ENCODE results near the gene FABP3. TPM values are rescaled to one million over a fixed set of nuclear protein-coding genes. Genes with fewer than 3 reads are reported as not detected.

Gene FABP3
- polyA plus RNA-seq, 1 donor from 2014 or later, result 7.1 TPM

DNA sequence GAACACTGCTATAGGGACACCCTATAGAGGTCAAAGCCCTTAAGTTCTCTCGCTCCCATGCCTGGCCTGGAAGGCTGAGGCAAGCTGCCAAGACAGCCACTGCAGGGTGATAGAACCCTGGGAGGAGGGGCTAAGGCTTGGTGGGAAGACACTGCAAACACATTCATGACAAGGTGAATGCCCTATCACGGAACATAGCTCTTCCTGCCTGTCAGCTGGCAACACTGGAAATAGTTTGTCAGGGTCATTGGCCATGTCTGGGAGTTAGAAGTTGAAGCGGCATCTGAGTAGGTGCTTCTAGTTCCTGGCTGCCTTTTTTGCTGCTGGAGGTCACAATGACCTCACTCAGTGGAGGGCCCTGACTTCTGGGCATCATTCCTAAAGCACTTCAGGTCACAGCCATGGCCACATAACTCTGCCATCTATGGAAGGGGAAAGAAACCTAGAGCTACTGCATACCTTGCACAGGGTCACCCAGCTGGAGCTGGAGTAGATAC lies 4.2 kb downstream of the FABP3 start:
- Histone ChIP-seq H3F3A (ENCODE audit: insufficient read depth, low read length, poor library complexity, severe bottlenecking) (no peaks in the 10 kb centered on the region), H3K27ac (ENCODE audit: low read length) (no peak overlapping the region), H2AFZ (ENCODE audit: low read depth, low read length) (no peak overlapping the region), H3K9me2 (ENCODE audit: insufficient read depth, low read length) (no peaks in the 10 kb centered on the region), H3K79me2 (replicated peaks; ENCODE audit: insufficient read depth, low read length) (no peaks in the 10 kb centered on the region), H3K27me3 (ENCODE audit: insufficient read depth, low read depth, low read length) (no peaks in the 10 kb centered on the region), H3K4me2 (ENCODE audit: low read length) (no peak overlapping the region), H3K9me3 (ENCODE audit: low read length) (no peaks in the 10 kb centered on the region), H4K20me1 (ENCODE audit: insufficient read depth) (no peaks in the 10 kb centered on the region), H3K9ac (ENCODE audit: low read length) (no peak overlapping the region), H3K4me3 (ENCODE audit: low read length) (no peak overlapping the region), H3K36me3 (ENCODE audit: insufficient read depth, low read length) (no peaks in the 10 kb centered on the region)
- TF ChIP-seq, protein P1, sequence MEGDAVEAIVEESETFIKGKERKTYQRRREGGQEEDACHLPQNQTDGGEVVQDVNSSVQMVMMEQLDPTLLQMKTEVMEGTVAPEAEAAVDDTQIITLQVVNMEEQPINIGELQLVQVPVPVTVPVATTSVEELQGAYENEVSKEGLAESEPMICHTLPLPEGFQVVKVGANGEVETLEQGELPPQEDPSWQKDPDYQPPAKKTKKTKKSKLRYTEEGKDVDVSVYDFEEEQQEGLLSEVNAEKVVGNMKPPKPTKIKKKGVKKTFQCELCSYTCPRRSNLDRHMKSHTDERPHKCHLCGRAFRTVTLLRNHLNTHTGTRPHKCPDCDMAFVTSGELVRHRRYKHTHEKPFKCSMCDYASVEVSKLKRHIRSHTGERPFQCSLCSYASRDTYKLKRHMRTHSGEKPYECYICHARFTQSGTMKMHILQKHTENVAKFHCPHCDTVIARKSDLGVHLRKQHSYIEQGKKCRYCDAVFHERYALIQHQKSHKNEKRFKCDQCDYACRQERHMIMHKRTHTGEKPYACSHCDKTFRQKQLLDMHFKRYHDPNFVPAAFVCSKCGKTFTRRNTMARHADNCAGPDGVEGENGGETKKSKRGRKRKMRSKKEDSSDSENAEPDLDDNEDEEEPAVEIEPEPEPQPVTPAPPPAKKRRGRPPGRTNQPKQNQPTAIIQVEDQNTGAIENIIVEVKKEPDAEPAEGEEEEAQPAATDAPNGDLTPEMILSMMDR (IDR thresholded peaks at IDR 0.05; ENCODE audit: poor library complexity, severe bottlenecking), result no peak
- no peak for TF ChIP-seq MXI1 (conservative IDR thresholded peaks at IDR 0.05; ENCODE audit: poor library complexity, severe bottlenecking)
- no peak for TF ChIP-seq SMC3 (conservative IDR thresholded peaks at IDR 0.05; ENCODE audit: poor library complexity)
- no peak for TF ChIP-seq POLR2AphosphoS5 (IDR thresholded peaks at IDR 0.05)
- TF ChIP-seq EP300 (conservative IDR thresholded peaks at IDR 0.05; ENCODE audit: poor library complexity, severe bottlenecking), result no peak
- TF ChIP-seq TAF1 (IDR thresholded peaks at IDR 0.05; ENCODE audit: low read depth), result no peak
- no peak for TF ChIP-seq EZH2 (IDR thresholded peaks at IDR 0.05; ENCODE audit: borderline replicate concordance, insufficient read depth, low read length, poor library complexity, severe bottlenecking)
- TF ChIP-seq, protein P2, sequence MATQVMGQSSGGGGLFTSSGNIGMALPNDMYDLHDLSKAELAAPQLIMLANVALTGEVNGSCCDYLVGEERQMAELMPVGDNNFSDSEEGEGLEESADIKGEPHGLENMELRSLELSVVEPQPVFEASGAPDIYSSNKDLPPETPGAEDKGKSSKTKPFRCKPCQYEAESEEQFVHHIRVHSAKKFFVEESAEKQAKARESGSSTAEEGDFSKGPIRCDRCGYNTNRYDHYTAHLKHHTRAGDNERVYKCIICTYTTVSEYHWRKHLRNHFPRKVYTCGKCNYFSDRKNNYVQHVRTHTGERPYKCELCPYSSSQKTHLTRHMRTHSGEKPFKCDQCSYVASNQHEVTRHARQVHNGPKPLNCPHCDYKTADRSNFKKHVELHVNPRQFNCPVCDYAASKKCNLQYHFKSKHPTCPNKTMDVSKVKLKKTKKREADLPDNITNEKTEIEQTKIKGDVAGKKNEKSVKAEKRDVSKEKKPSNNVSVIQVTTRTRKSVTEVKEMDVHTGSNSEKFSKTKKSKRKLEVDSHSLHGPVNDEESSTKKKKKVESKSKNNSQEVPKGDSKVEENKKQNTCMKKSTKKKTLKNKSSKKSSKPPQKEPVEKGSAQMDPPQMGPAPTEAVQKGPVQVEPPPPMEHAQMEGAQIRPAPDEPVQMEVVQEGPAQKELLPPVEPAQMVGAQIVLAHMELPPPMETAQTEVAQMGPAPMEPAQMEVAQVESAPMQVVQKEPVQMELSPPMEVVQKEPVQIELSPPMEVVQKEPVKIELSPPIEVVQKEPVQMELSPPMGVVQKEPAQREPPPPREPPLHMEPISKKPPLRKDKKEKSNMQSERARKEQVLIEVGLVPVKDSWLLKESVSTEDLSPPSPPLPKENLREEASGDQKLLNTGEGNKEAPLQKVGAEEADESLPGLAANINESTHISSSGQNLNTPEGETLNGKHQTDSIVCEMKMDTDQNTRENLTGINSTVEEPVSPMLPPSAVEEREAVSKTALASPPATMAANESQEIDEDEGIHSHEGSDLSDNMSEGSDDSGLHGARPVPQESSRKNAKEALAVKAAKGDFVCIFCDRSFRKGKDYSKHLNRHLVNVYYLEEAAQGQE (IDR thresholded peaks at IDR 0.05; ENCODE audit: borderline replicate concordance), result no peak
- TF ChIP-seq RAD21 (conservative IDR thresholded peaks at IDR 0.05), result no peak

DNA sequence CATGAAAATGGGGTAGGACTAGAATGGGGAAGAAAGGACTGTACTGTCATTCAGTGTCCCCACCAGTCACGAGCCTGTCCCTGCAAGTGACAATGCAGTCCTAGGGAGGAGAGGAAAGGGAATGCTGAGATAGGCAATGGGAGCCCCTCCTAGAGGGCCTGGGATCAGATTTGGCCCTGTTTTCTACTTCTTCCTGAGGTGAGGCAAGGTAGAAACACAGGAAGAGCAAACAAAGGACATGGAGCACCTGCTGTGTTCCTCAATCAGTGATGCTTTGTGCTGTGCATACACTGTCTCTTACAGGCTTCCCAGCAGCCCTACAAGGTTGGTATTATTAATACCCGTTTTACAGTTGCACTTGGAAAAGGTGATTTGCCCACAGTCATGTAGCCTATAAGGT lies 6.1 kb downstream of the FABP3 start:
- Histone ChIP-seq H2AFZ (ENCODE audit: low read depth, low read length) (no peak overlapping the region), H3K4me2 (ENCODE audit: low read length) (no peak overlapping the region), H3K9me3 (ENCODE audit: low read length) (no peaks in the 10 kb centered on the region), H4K20me1 (ENCODE audit: insufficient read depth) (no peaks in the 10 kb centered on the region), H3K4me3 (ENCODE audit: low read length) (no peak overlapping the region), H3K9me2 (ENCODE audit: insufficient read depth, low read length) (no peaks in the 10 kb centered on the region), H3F3A (ENCODE audit: insufficient read depth, low read length, poor library complexity, severe bottlenecking) (no peaks in the 10 kb centered on the region), H3K27ac (ENCODE audit: low read length) (no peak overlapping the region), H3K9ac (ENCODE audit: low read length) (no peak overlapping the region), H3K79me2 (replicated peaks; ENCODE audit: insufficient read depth, low read length) (no peaks in the 10 kb centered on the region), H3K27me3 (ENCODE audit: insufficient read depth, low read depth, low read length) (no peaks in the 10 kb centered on the region), H3K36me3 (ENCODE audit: insufficient read depth, low read length) (no peaks in the 10 kb centered on the region)
- no peak for TF ChIP-seq EP300 (conservative IDR thresholded peaks at IDR 0.05; ENCODE audit: poor library complexity, severe bottlenecking)
- no peak for TF ChIP-seq EZH2 (IDR thresholded peaks at IDR 0.05; ENCODE audit: borderline replicate concordance, insufficient read depth, low read length, poor library complexity, severe bottlenecking)
- TF ChIP-seq SMC3 (conservative IDR thresholded peaks at IDR 0.05; ENCODE audit: poor library complexity), result no peak
- TF ChIP-seq TAF1 (IDR thresholded peaks at IDR 0.05; ENCODE audit: low read depth), result no peak
- TF ChIP-seq, protein P1 (IDR thresholded peaks at IDR 0.05; ENCODE audit: poor library complexity, severe bottlenecking), result no peak
- TF ChIP-seq, protein P2 (IDR thresholded peaks at IDR 0.05; ENCODE audit: borderline replicate concordance), result no peak
- TF ChIP-seq POLR2AphosphoS5 (IDR thresholded peaks at IDR 0.05), result no peak
- TF ChIP-seq MXI1 (conservative IDR thresholded peaks at IDR 0.05; ENCODE audit: poor library complexity, severe bottlenecking), result no peak
- TF ChIP-seq RAD21 (conservative IDR thresholded peaks at IDR 0.05), result no peak
